Superior temporal gyrus (tissue), 1 donor: ENCODE results near the gene SYCP1.
"Not testable (repeated sequence)": the region's sequence is repeated elsewhere in the genome, so short reads cannot be mapped to it uniquely, and the experiment has no call there.

ENCODE experiments used
- DNase-seq: peaks from one replicate; pipeline ENCODE4 v3.0.0-alpha.2; 2016; ENCODE audit errors: extremely low spot score

Gene SYCP1

GRCh38 chr1:114854693-114855320 is at the start of gene SYCP1:
SYCP1 (plus strand) TSS chr1:114854863; CDS start chr1:114855465, 602 bp downstream.
- no peak for DNase-seq

DNA sequence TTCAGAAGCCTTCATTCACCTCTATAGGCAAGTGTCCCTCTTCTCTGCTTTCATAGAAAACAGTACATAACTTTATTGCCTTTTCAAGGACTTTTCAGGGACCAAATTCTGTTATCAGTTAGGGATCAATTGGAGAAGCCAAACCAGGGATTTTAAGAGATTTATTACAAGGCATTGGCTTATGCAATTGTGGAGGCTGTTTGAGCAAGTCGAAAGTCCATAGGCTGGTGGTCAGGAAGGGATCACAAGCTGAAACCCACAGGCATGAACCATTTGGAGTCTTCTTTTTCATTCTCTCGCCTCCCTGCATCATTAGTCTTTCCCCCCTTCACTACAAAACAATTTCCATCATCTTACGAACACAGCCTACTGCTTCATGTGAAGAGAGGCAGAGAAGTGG is 34.8 kb upstream of the SYCP1 start:
- DNase-seq: no peak

- no peak for DNase-seq
Observed at GRCh38 chr1:114820392-114820791, 34.3 kb upstream of the SYCP1 start.

- DNase-seq: no peak
Observed at GRCh38 chr1:114821978-114822377, 32.7 kb upstream of the SYCP1 start.

- no peak for DNase-seq
Observed at GRCh38 chr1:114828251-114828650, 26.4 kb upstream of the SYCP1 start.

- DNase-seq: not testable (repeated sequence)
Observed at GRCh38 chr1:114830075-114830474, 24.6 kb upstream of the SYCP1 start.

DNA sequence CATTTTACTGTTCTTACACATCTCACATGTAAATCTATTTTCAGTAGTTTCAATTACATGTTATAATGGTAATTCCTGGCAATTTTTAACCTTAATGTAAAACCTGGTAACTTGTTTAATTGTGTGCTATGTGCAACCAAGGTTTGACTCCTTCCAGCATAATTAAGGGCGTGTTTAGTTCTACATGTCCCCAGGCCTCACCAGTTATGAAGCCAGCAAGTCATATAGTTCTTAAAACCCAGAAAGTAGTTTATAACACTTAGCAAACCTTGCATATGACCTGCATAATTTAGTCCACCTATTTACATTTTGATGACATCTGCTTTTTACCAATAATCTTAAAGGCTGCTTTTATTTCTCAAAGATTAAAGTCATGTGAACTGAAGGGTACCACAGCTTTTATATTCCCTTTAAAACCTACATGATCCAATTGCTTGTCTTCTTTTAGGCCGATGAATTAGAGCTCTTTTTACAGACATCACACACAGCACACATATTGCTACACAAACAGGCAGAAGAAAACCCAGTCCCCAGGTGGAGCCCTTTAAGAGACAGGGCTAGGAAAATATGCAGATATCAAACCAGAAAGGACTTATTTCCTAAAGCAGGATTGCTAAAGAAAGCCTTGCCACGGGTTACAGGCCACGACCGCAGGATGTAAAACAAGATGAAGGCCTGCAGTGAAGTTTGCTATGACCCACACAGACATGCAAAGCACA is 23.2 kb upstream of the SYCP1 start:
- DNase-seq: no peak

- DNase-seq: no peak
Observed at GRCh38 chr1:114832057-114832456, 22.6 kb upstream of the SYCP1 start.

DNA sequence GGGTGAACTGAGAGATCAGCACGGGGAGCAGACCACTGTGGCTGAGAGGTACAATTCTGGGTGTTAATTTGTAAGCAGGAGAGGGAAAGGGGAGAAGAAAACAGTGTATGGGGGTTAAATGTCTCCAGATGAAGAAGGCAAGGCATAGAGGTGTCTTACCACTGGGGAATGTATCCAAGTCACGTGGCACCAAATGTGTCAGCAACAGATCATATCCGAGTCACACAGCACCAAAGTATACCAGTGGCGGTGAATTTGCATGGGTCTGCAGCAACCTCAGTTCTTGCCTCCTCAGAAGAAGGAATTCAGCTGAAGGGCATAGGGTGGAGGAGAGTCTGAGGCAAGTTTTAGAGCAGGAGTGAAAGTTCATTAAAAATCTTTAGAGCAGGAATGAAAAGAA is 21.2 kb upstream of the SYCP1 start:
- no peak for DNase-seq

DNA sequence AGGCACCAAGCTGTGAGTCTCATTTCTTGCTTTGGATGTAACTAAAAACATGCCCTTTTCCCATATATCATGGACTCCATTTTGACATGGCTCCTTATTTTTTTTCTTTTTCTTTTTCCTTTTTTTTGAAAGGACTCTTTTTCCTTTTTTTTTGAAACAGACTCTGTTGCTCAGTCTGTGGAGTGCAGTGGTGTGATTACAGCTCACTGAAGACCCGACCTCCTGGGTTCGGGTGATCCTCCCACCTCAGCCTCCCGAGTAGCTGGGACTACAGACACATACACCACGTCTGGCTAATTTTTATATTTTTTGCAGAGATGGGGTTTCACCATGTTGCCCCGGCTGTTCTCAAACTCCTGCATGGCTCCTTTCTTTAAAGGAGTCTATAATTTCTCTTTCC is 10.4 kb upstream of the SYCP1 start:
- DNase-seq: no peak

- no peak for DNase-seq
Observed at GRCh38 chr1:114853584-114853983, 1.1 kb upstream of the SYCP1 start.

GRCh38 chr1:114861384-114861783 is 6.7 kb downstream of the SYCP1 start:
- DNase-seq: no peak

DNA sequence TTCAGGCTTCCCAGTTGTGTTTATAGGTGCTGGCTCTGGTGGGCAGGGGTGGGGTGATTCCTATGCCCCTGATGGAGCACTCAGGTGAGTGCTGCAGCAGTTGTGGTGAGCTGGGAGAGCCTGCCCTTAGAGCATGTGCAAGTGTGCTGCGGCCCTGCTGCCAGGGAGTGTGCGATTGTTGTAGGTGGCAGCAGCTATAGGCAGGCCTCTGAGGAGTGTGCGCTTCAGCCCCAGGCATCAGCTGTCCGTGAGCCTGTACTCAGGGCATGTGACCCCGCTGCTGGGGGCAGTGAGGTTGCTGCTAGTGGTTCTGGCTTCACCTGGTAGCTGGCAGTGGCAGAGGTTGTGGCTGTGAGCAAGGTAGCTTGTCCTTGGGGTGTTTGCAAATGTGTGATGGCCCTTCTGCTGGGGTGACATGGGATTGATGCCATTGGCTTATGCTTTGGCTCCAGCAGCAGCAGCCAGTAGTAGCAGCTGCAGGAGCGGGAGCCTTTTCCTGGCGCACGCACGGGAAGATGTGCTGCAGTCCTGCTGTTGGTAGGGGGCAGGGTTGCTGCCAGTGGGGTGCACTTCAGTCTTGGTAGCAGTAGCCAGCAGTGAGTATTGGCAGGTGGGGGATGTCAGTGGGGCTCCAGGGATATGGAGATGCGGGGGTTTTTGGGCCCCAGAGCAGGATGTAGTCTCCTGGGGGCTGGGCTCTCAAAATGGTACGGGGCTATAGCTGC is 37.7 kb downstream of the SYCP1 start:
- DNase-seq: no peak

- no peak for DNase-seq
Observed at GRCh38 chr1:114896795-114897194, 42.1 kb downstream of the SYCP1 start.

DNA sequence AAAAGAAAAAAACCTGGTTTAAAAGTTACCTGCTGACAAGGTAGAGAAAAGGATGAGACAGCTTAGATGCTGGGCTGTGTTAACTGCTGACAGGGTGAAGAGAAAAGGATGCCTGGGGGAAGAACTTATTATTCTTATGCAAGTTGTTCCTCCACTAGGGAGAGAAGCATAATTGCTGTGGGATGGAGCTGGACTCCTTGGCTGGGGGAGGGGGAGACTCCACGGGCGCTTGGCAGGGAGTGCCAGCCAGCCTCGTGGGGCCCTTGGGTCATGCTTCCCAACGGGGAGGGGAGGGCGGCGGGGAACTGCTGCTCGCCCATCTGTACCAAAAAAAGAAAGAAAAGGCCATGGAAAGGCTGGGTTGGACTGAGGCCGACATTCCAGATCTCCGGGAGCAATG is 47.2 kb downstream of the SYCP1 start:
- DNase-seq: no peak

DNA sequence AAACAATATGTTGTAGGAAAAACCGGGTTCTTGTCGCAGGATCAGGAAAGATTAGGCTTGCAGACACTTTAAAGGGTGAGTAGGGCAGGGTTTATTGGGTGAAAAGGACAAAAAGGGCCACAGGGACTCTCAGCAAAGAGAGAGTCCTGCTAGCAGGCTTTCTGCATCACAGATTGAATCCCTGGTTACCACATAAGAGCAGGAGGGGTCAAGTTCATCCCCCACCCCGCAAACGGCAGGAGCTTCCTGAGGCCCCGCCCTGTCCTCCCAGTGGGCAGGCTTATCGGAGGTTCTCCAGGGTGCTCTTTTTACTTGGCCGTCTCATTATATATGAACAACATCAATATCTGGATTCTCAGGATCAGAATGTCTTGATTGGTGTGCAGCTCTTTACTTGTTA is 47.7 kb downstream of the SYCP1 start:
- no peak for DNase-seq

- DNase-seq: no peak
Observed at GRCh38 chr1:114903480-114903879, 48.8 kb downstream of the SYCP1 start.

GRCh38 chr1:114915720-114916119 is 61.1 kb downstream of the SYCP1 start:
- DNase-seq: not testable (repeated sequence)

- no peak for DNase-seq
Observed at GRCh38 chr1:114926607-114927006, 71.9 kb downstream of the SYCP1 start.

DNA sequence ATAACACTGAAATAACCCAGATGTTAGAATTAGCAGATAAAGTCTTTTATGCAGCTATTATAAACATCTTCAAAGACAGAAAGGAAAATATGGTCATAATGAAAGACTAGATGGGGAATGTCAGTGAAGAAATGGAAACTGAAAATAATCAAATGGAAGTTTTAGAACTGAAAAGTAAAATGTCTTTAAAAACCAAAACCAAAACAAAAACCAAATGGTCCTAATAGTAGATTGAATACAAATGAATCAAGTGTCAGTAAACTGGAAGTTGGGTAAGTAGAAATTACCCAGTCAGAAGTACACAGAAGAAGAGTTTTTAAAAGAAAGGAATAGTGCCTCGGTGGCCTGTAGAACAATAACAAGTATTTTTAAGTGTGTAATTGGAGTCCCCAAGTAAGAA is 72.7 kb downstream of the SYCP1 start:
- no peak for DNase-seq

- DNase-seq: no peak
Observed at GRCh38 chr1:114956570-114956969, 101.9 kb downstream of the SYCP1 start.

GRCh38 chr1:114959423-114959822 is 104.8 kb downstream of the SYCP1 start:
- DNase-seq: no peak

GRCh38 chr1:114976891-114977290 is 122.2 kb downstream of the SYCP1 start:
- DNase-seq: no peak
